Peyer's patch (tissue), 4 donors: ENCODE data around the gene ABCC5.

Source experiments
- POLR2A ChIP-seq, 2 donors: fragments of 450-650 bp; IDR thresholded peaks; one replicate each; pipeline ENCODE4 v1.5.1; 2017; ENCODE audit warnings: antibody characterized with exemption in 2 of 2, mild to moderate bottlenecking in 2 of 2, moderate library complexity in 2 of 2
- TF ChIP-seq, protein P1 (sequence below), 6 experiments: fragments of 450-650 bp in 4 of 6; fragments of 200-600 bp in 2 of 6; sonication (generic) in 1 of 6; IDR thresholded peaks; one replicate each; pipeline ENCODE4 v1.5.1; 2017 to 2019; ENCODE audit warnings: antibody characterized with exemption in 6 of 6, mild to moderate bottlenecking in 3 of 6, moderate library complexity in 1 of 6

DNA sequence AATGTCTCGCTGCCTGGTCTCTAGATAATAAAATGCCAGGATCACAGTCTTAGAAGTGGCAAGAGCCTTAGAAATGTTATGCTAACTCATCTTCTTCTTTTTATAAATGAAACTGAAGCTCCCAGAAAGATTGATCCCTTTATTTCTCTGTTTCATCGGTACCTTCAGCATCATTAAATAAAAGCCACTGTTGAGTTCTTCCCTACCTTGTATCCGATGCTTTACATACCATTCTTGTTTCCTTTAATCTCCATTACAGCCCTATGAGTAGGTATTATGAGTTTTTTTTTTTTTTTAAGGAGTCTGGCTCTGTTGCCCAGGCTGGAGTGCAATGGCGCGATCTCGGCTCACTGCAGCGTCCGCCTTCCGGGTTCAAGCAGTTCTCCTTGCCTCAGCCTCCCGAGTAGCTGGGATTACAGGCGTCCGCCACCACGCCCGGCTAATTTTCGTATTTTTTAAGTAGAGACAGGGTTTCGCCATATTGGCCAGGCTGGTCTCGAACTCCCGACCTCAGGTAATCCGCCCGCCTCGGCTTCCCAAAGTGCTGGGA is 815 bp upstream of the ABCC5 start:
- TF ChIP-seq, protein P1, sequence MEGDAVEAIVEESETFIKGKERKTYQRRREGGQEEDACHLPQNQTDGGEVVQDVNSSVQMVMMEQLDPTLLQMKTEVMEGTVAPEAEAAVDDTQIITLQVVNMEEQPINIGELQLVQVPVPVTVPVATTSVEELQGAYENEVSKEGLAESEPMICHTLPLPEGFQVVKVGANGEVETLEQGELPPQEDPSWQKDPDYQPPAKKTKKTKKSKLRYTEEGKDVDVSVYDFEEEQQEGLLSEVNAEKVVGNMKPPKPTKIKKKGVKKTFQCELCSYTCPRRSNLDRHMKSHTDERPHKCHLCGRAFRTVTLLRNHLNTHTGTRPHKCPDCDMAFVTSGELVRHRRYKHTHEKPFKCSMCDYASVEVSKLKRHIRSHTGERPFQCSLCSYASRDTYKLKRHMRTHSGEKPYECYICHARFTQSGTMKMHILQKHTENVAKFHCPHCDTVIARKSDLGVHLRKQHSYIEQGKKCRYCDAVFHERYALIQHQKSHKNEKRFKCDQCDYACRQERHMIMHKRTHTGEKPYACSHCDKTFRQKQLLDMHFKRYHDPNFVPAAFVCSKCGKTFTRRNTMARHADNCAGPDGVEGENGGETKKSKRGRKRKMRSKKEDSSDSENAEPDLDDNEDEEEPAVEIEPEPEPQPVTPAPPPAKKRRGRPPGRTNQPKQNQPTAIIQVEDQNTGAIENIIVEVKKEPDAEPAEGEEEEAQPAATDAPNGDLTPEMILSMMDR (IDR thresholded peaks at IDR 0.05): no peak
- no peak for TF ChIP-seq POLR2A (IDR thresholded peaks at IDR 0.05)
